ENCODE measurements around the gene MFAP3L. TPM values are rescaled to one million over a fixed set of nuclear protein-coding genes. Genes with fewer than 3 reads are reported as not detected.
"Not testable (repeated sequence)": the region's sequence is repeated elsewhere in the genome, so short reads cannot be mapped to it uniquely, and the experiment has no call there.

MFAP3L gene
- total RNA-seq, 4 donors from 2014 or later = 0.23 to 1.8 (median 1.1) TPM

DNA sequence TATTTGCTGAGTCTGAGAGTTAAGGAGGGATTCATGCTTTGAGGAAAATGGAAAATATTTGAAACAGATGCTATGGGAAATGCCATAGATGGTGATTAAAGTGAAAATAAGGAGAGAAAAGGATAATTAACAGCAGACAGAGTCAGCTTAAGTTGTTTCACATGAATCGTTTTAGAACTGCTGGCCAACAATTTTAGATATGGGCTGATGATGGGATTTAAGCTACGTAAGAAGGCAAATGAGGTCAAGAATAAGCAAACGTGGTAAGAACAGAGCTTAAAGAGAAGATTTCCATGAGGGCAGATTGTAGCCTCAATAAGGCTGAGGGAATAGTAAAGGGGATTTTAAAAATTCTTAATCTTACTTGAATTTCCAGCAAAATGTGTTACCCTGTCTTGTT lies 77.9 kb downstream of the MFAP3L start:
- DNase-seq = no peak
- Histone ChIP-seq H3K9me3 (no peaks in the 10 kb centered on the region), H3K27me3 (peaks cover 0 to 72% (median 0%) of the 10 kb centered on the region in 4 donors), H3K4me1 (no peaks in the 10 kb centered on the region), H3K4me3 (no peak overlapping the region), H3K27ac (no peak overlapping the region), H3K36me3 (no peaks in the 10 kb centered on the region)
- 37 to 53% methylated on average over 3 of the region's 3 CpGs for WGBS, 2 donors
- TF ChIP-seq POLR2A (IDR thresholded peaks at IDR 0.05) = no peak
- TF ChIP-seq, protein P1, sequence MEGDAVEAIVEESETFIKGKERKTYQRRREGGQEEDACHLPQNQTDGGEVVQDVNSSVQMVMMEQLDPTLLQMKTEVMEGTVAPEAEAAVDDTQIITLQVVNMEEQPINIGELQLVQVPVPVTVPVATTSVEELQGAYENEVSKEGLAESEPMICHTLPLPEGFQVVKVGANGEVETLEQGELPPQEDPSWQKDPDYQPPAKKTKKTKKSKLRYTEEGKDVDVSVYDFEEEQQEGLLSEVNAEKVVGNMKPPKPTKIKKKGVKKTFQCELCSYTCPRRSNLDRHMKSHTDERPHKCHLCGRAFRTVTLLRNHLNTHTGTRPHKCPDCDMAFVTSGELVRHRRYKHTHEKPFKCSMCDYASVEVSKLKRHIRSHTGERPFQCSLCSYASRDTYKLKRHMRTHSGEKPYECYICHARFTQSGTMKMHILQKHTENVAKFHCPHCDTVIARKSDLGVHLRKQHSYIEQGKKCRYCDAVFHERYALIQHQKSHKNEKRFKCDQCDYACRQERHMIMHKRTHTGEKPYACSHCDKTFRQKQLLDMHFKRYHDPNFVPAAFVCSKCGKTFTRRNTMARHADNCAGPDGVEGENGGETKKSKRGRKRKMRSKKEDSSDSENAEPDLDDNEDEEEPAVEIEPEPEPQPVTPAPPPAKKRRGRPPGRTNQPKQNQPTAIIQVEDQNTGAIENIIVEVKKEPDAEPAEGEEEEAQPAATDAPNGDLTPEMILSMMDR (IDR thresholded peaks at IDR 0.05) = no peak
- intact Hi-C loops (cut with DNase I) = no loop called here

DNA sequence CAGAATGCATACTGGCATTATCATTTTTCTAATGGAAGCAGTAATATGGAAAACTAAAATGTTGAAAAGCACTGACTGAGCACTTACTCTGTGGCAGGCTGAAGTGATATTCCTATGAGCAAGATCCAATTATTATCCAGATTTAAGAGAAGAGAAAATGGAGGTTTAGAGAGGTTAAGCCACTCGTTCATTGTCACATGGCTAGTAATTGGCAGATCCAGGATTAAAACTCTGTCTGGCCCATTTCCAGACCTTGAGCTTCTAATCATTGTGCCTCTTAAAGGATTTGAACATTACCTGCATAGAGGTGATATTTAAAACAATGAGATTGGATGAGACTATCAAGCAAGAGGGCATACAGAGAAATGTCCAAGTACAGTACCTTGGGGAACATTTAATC lies 80.6 kb downstream of the MFAP3L start:
- Histone ChIP-seq H3K27me3 (peaks cover 0 to 51% (median 0%) of the 10 kb centered on the region in 4 donors), H3K27ac (no peak overlapping the region), H3K4me1 (no peaks in the 10 kb centered on the region), H3K4me3 (no peak overlapping the region), H3K36me3 (no peaks in the 10 kb centered on the region), H3K9me3 (no peaks in the 10 kb centered on the region)
- no peak for TF ChIP-seq POLR2A (IDR thresholded peaks at IDR 0.05)
- TF ChIP-seq, protein P1 (IDR thresholded peaks at IDR 0.05) = no peak
- DNase-seq = no peak
- intact Hi-C loops (cut with DNase I) = no loop called here
- 36 to 44% methylated on average over 1 of the region's 1 CpG for WGBS, 2 donors

DNA sequence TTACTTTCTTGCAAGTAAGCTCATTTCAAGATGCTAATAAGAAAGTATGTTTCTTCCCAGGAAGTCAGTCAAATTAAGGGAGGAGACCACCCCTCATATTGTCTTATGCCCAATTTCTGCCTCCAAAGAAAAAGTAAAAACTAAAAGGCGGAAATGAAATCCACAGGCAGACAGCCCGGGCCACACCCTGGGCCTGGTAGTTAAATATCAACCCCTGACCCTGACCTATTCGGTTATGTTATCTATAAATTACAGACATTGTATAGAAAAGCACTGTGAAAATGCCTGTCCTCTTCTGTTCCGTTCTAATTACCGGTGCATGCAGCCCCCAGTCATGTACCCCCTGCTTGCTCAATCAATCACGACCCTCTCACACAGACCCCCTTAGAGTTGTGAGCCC lies 82.6 kb downstream of the MFAP3L start:
- H3K27ac ChIP-seq; intact Hi-C loops (cut with DNase I); H3K4me1 ChIP-seq; H3K4me3 ChIP-seq; H3K9me3 ChIP-seq; DNase-seq; H3K36me3 ChIP-seq: not testable (repeated sequence)
- 62 to 84% methylated on average over 6 of the region's 6 CpGs for WGBS, 2 donors
- H3K27me3 ChIP-seq = peaks cover 0 to 31% (median 0%) of the 10 kb centered on the region in 4 donors

DNA sequence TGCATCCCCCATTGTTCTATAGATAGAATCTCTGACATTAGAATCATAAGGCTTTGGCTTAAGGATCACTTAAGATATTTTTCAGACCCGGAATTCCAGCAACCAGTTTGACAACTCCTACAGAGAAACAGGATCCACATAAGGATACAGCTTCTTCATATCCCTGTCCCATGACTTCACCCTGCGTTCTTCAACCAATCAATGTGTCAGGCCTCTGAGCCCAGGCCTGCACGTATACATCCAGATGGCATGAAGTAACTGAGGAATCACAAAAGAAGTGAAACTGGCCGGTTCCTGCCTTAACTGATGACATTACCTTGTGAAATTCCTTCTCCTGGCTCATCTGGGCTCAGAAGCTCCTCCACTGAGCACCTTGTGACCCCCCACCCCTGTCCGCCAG lies 85.1 kb downstream of the MFAP3L start:
- WGBS, 2 donors = 71 to 75% methylated on average over 5 of the region's 5 CpGs
- Histone ChIP-seq H3K9me3 (no peaks in the 10 kb centered on the region), H3K4me3 (no peak overlapping the region), H3K27ac (no peak overlapping the region), H3K36me3 (no peaks in the 10 kb centered on the region), H3K4me1 (no peaks in the 10 kb centered on the region), H3K27me3 (peaks cover 0 to 8% (median 0%) of the 10 kb centered on the region in 4 donors)
- intact Hi-C loops (cut with DNase I) = no loop called here
- TF ChIP-seq, protein P1 (IDR thresholded peaks at IDR 0.05) = no peak
- TF ChIP-seq POLR2A (IDR thresholded peaks at IDR 0.05) = no peak
- DNase-seq = no peak

DNA sequence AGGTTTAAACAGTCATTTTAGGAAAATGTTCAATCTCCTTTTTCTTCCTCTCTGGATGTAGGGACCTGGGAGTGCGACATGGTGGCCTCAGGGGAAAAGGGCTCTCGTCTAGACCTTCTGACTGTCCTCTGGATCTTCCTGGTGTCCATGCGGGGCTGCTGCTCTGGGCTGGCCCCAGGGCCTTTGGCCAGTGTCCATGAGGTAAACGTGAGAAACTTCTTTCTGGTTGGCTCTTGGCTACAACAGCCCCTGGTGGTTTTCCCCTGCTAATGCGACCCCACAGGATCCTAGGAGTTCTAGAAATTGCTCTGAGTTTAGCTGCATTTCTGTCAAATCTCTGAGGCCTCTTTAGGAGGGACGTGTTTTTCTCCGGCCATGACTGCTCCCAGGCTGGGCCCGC lies 85.7 kb downstream of the MFAP3L start:
- Histone ChIP-seq H3K36me3 (no peaks in the 10 kb centered on the region), H3K4me1 (no peaks in the 10 kb centered on the region), H3K27me3 (peaks cover 0 to 5% (median 0%) of the 10 kb centered on the region in 4 donors), H3K27ac (no peak overlapping the region), H3K9me3 (no peaks in the 10 kb centered on the region), H3K4me3 (no peak overlapping the region)
- intact Hi-C loops (cut with DNase I) = no loop called here
- 62 to 78% methylated on average over 5 to 7 of the region's 8 CpGs for WGBS, 2 donors
- DNase-seq = no peak
- TF ChIP-seq, protein P1 (IDR thresholded peaks at IDR 0.05) = no peak
- no peak for TF ChIP-seq POLR2A (IDR thresholded peaks at IDR 0.05)

Other genes starting within 250 kb of the MFAP3L start
- 1 to 10 TPM; 1.1 to 4.4 (median 2.2) TPM for gene AADAT, start 63.6 kb upstream of the MFAP3L start, total RNA-seq